Retina (tissue), 1 donor: ENCODE measurements around the gene HSPA13.
"Not testable (repeated sequence)": the region's sequence is repeated elsewhere in the genome, so short reads cannot be mapped to it uniquely, and the experiment has no call there.

ENCODE experiments used
- DNase-seq: peaks from one replicate; pipeline ENCODE4 v3.0.0-alpha.2; 2016

The HSPA13 gene, protein sequence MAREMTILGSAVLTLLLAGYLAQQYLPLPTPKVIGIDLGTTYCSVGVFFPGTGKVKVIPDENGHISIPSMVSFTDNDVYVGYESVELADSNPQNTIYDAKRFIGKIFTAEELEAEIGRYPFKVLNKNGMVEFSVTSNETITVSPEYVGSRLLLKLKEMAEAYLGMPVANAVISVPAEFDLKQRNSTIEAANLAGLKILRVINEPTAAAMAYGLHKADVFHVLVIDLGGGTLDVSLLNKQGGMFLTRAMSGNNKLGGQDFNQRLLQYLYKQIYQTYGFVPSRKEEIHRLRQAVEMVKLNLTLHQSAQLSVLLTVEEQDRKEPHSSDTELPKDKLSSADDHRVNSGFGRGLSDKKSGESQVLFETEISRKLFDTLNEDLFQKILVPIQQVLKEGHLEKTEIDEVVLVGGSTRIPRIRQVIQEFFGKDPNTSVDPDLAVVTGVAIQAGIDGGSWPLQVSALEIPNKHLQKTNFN

GRCh38 chr21:14382835-14383595 lies at the start of gene HSPA13:
Gene HSPA13 (minus strand): TSS chr21:14383146. CDS start chr21:14383119, 27 bp downstream.
- peak; percentile 99 for DNase-seq

DNA sequence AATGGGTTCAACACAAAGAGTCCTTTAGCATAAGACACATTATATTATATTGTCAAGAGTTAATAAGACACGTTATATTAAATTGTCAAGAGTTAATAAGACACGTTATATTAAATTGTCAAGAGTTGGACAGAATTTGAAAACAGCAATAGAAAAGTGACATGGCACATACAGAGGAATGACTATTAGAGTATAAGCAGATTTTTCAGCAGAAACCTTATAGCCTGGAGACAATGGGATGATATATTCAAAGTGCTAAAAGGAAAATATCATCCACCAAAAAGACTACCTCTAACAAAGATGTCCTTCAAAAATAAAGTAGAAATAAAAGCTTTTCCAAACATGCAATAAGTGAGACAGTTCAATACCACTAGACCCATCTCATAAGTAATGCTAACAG lies 36.0 kb upstream of the HSPA13 start:
- no peak for DNase-seq

GRCh38 chr21:14414932-14415508 lies 32.1 kb upstream of the HSPA13 start:
- no peak for DNase-seq

GRCh38 chr21:14405962-14406361 lies 23.0 kb upstream of the HSPA13 start:
- DNase-seq = no peak

- DNase-seq = no peak
Observed at GRCh38 chr21:14405225-14405624, 22.3 kb upstream of the HSPA13 start.

GRCh38 chr21:14403681-14404318 lies 20.9 kb upstream of the HSPA13 start:
- no peak for DNase-seq

- DNase-seq = no peak
Observed at GRCh38 chr21:14401217-14401616, 18.3 kb upstream of the HSPA13 start.

- no peak for DNase-seq
Observed at GRCh38 chr21:14388282-14388681, 5.3 kb upstream of the HSPA13 start.

GRCh38 chr21:14384453-14384852 lies 1.5 kb upstream of the HSPA13 start:
- peak; percentile 4 for DNase-seq

DNA sequence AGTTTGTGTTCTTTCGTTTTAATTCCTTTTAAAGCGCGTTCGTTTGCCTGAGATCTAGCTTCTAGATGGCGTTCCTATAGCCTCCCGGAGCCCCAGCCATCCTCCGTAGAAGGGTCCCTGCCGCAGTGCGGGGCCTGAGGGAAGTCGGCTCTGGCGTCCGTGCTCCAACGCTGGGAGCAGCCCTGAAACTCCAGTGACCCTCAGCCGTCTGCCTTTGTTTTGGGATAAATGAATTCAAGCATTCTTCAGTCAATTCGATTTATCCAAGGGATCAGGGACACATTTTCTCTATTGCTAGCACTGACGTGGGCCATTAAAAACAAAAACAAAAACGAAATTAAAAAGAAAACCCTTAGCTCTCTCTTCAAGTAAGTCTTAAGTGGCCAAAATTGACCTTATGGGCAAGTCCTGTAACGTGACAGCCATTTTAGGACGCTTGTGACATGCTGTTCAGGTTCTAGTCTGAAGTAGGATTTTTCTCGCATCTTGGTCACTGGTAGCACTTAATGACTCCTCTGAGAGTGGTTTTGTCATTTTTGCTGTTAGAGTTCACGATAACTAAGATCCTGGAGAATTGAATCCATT lies 742 bp upstream of the HSPA13 start:
- no peak for DNase-seq

DNA sequence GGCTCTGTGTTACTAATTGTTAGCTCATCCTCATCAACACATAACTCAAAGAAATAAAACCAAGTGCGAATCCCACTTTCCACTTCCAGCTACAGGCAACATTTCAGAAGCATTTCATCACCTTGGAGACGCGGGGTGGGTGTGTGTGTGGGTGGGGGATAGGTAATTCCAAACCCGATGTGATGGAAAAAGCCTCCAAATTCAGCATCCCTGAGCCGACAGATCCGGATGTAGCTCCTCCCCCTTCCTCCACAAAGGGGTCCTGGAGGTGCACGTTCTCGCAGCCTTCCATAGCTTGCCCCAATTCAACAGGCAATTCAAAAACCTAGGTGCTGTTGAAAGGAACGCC lies 486 bp downstream of the HSPA13 start:
- DNase-seq = no peak

DNA sequence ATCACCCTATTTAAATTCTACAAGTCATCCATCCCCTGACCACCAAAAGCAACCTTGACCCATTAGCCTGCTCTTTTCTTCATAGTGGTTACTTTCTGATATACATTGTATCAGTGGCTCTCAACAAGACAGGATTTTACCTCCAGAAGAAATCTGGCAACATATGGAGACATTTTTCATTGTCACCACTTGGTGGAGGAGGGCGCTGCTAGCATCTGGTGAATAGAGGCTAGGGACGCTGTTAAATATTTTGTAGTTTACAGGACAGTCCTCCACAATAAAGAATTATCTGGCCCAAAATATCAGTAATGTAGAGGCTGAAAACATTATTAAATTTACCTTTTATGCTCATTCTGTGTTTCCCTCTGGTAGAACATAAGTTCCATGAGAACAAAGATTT lies 6.1 kb downstream of the HSPA13 start:
- DNase-seq = no peak

DNA sequence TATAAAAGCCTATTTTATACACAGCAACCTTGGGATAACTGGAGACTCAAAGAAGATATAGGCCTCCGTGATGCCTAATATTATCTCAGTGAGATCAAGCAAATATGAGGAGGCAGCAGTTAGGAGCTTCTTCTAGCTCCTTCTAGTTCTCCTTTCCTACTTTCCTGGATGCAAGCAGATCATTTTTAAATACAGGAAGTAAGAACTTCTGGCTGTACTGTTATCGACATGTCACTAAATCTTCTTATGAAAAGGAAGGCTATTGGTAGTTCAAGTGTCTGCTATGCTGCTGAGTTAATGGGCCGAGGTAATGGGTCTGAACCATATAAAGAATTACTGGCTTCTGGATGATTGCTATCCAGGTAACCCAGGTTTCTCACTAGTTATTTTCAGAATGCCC lies 15.9 kb downstream of the HSPA13 start:
- no peak for DNase-seq

GRCh38 chr21:14361958-14362357 lies 21.0 kb downstream of the HSPA13 start:
- no peak for DNase-seq

GRCh38 chr21:14358775-14359174 lies 24.2 kb downstream of the HSPA13 start:
- DNase-seq = no peak

- no peak for DNase-seq
Observed at GRCh38 chr21:14356746-14357145, 26.2 kb downstream of the HSPA13 start.

DNA sequence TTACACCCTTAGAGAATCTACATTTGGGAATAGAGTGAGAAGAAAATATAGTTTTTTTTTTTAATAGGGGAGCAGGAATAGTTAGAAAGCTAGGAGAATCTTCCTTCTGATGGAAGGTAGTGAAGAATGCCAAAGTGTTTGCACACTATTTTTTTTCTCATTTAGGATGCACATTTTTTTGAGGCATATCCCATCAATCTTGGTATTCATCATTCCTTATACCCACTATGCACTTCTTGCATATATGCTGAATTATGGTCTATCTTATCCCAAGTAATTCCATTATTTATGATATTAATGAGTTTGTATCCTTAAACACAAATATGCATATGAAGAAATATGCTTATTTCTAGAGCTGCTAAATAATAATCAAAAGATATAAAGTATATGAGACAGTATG lies 28.4 kb downstream of the HSPA13 start:
- no peak for DNase-seq

DNA sequence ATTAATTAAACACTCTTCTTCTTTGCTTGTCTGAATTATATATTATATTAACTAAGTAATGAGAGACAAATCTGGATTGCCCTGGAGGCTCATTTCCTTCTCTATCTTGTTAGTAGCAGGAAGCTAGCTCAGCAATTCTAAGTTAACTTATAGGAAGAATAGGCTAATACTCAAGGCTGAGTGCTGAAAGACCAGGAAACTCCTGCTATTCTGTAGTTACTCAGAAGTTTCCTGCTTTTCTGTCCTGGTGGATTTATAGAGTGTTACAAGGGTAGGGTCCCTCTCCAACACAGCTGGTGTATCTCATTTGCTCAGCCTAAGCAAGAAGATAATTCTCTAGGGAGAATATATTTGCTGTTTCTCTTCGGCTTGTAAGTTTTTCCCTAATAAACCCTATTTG lies 29.2 kb downstream of the HSPA13 start:
- DNase-seq = no peak

DNA sequence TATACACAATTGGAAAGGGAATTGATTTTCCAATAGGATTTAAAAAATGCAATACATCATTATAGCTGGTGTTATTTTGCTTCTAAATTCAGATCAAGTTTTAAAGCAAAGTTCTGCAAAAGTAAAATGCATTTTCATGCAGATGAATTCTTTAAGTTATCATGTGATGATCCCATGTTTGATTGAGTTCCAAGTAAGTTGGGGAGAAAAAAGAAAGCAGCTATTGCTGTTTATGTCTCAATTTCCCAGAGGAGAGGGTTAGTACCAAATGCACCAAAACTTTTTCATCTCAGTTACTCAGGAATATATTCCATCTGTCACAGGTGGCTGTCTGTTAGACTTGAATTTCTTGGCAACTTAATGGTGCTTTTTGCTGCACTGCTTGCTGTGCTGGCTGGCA lies 29.7 kb downstream of the HSPA13 start:
- DNase-seq = no peak

DNA sequence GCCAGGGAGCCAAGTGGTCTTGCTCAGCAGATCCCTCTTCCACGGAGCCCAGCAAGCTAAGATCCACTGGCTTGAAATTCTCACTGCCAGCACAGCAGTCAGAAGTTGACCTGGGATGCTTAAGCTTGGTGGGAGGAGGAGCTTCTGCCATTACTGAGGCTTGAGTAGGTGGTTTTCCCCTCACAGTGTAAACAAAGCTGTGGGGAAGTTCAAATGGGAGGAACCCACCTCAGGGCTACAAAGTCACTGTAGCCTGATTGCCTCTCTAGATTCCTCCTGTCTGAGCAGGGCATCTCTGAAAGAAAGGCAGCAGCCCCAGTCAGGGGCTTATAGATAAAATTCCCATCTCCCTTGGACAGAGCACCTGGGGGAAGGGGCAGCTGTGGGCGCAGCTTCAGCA lies 55.6 kb downstream of the HSPA13 start:
- not testable (repeated sequence) for DNase-seq

DNA sequence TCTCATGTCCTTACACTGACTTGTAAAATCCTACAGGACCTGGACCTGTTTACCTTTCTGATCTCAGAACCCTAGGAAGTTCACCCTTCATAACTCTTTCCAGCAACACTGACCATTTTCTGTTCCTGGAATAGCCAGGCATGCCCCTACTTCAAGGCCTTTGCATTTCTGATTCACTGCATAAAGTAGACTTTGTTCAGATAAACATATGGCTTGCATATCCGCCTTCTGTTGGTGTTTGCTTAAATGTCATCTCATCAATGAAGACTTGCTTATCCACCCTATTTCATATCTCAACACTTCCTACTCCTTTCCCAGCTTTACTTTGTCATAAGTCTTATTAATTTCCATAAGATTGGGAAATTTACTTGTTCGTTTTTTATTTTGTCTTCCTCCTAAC lies 57.4 kb downstream of the HSPA13 start:
- DNase-seq = no peak
